CD14-positive monocyte (primary cell): ENCODE results near the gene DOCK4. TPM values are rescaled to one million over a fixed set of nuclear protein-coding genes. Genes with fewer than 3 reads are reported as not detected.

Experiments used
- DNase-seq, 3 donors: peaks; one replicate each; pipeline ENCODE4 v3.0.0-alpha.2; 2011 to 2022
- H2AFZ ChIP-seq: 2 replicates; pipeline ENCODE4 v1.6.0; 2012; ENCODE audit warnings: mild to moderate bottlenecking, low read depth, low read length, inconsistent platforms; ENCODE audit not compliant: insufficient read depth, poor library complexity, severe bottlenecking
- H3K27ac ChIP-seq, 2 donors: 1 replicate in 1 of 2; 2 replicates in 1 of 2; pipeline ENCODE4 v1.5.1; 2012 to 2013; ENCODE audit warnings: low read length in 2 of 2, control low read depth in 1 of 2, inconsistent platforms in 1 of 2, low read depth in 1 of 2, mild to moderate bottlenecking in 1 of 2
- H3K27me3 ChIP-seq, 2 donors: one replicate each; pipeline versions ENCODE4 v1.6.0 to v1.6.1; 2011 to 2013; ENCODE audit warnings: low read length in 2 of 2; ENCODE audit not compliant: control insufficient read depth in 2 of 2, insufficient read depth in 2 of 2
- H3K36me3 ChIP-seq, 2 donors: replicated peaks in 1 of 2; 1 replicate in 1 of 2; 2 replicates in 1 of 2; pipeline versions ENCODE4 v1.5.1 to v1.6.1; 2012 to 2013; ENCODE audit warnings: low read length in 2 of 2, control low read depth in 1 of 2, inconsistent platforms in 1 of 2, mild to moderate bottlenecking in 1 of 2; ENCODE audit not compliant: insufficient read depth in 2 of 2, control insufficient read depth in 1 of 2
- H3K4me1 ChIP-seq, 2 donors: 1 replicate in 1 of 2; 2 replicates in 1 of 2; pipeline versions ENCODE4 v1.5.1 to v1.6.1; 2012 to 2013; ENCODE audit warnings: low read length in 2 of 2, control low read depth in 1 of 2, inconsistent platforms in 1 of 2, mild to moderate bottlenecking in 1 of 2, moderate library complexity in 1 of 2; ENCODE audit not compliant: insufficient read depth in 2 of 2, control insufficient read depth in 1 of 2
- H3K4me2 ChIP-seq: replicated peaks from 2 replicates; pipeline ENCODE3; 2012; ENCODE audit warnings: low read length, moderate library complexity, mild to moderate bottlenecking; ENCODE audit not compliant: poor library complexity, severe bottlenecking; ENCODE audit errors: extremely low read depth
- H3K4me3 ChIP-seq, 3 experiments: fragments of 200-600 bp in 1 of 3; sonication (generic) in 1 of 3; replicated peaks in 1 of 3; 1 replicate in 2 of 3; 2 replicates in 1 of 3; pipeline ENCODE4 v1.5.1; 2011 to 2013; ENCODE audit warnings: low read length in 3 of 3, mild to moderate bottlenecking in 3 of 3, control low read depth in 2 of 3, low read depth in 2 of 3, inconsistent platforms in 1 of 3, moderate library complexity in 1 of 3
- H3K79me2 ChIP-seq: 2 replicates; pipeline ENCODE4 v1.6.0; 2012; ENCODE audit warnings: mild to moderate bottlenecking, control low read depth, inconsistent platforms, low read length, moderate library complexity; ENCODE audit not compliant: insufficient read depth
- H3K9ac ChIP-seq: 2 replicates; pipeline ENCODE4 v1.6.0; 2017; ENCODE audit warnings: low read length, mild to moderate bottlenecking; ENCODE audit not compliant: insufficient read depth, poor library complexity, severe bottlenecking
- H3K9me3 ChIP-seq, 2 donors: replicated peaks in 1 of 2; 1 replicate in 1 of 2; 2 replicates in 1 of 2; pipeline versions ENCODE4 v1.5.1 to v1.6.1; 2012 to 2013; ENCODE audit warnings: low read length in 2 of 2, control low read depth in 1 of 2; ENCODE audit not compliant: control insufficient read depth in 1 of 2, insufficient read depth in 1 of 2
- H4K20me1 ChIP-seq: 2 replicates; pipeline ENCODE4 v1.6.0; 2012; ENCODE audit warnings: mild to moderate bottlenecking, low read length, control low read depth, moderate library complexity; ENCODE audit not compliant: insufficient read depth
- H3K27ac Mint-ChIP-seq, 7 donors: one replicate each; pipeline ENCODE4 v1.8.0; 2020; ENCODE audit warnings: mild to moderate bottlenecking in 7 of 7, mixed read lengths in 7 of 7, moderate library complexity in 6 of 7, inconsistent platforms in 2 of 7
- H3K27me3 Mint-ChIP-seq, 3 donors: one replicate each; pipeline ENCODE4 v1.8.0; 2021 to 2022; ENCODE audit warnings: low read depth in 3 of 3, mild to moderate bottlenecking in 3 of 3, mixed read lengths in 3 of 3, moderate library complexity in 3 of 3, inconsistent platforms in 1 of 3
- H3K36me3 Mint-ChIP-seq, 2 donors: one replicate each; pipeline ENCODE4 v1.8.0; 2020; ENCODE audit warnings: mixed read lengths in 2 of 2, inconsistent platforms in 1 of 2, mild to moderate bottlenecking in 1 of 2
- H3K4me1 Mint-ChIP-seq: one replicate; pipeline ENCODE4 v1.8.0; 2020; ENCODE audit warnings: mild to moderate bottlenecking, mixed read lengths
- H3K4me3 Mint-ChIP-seq, 2 donors: one replicate each; pipeline ENCODE4 v1.8.0; 2020; ENCODE audit warnings: mild to moderate bottlenecking in 2 of 2, mixed read lengths in 2 of 2, moderate library complexity in 1 of 2
- H3K9me3 Mint-ChIP-seq, 7 donors: one replicate each; pipeline ENCODE4 v1.8.0; 2020 to 2022; ENCODE audit warnings: mixed read lengths in 7 of 7, mild to moderate bottlenecking in 6 of 7, moderate library complexity in 6 of 7, inconsistent platforms in 2 of 7
- CTCF ChIP-seq: fragments of 200-600 bp; IDR thresholded peaks from one replicate; pipeline ENCODE4 v1.8.0; 2022; ENCODE audit warnings: antibody characterized with exemption, mild to moderate bottlenecking
- WGBS: methylation state at CpG from one replicate; pipeline ENCODE4 v1.1.5; 2013; ENCODE audit warnings: missing lambda C conversion rate; ENCODE audit not compliant: insufficient coverage; 5-methylcytosine and 5-hydroxymethylcytosine counted together
- intact Hi-C, 2 donors: fragments of 100-400 bp; cut with micrococcal nuclease; formaldehyde crosslinking; loops; one replicate each; pipeline versions ENCODE4 v1.15.0 to v1.15.1; 2023
- polyA plus RNA-seq, 3 donors: library from polyadenylated mRNA; depleted of rRNA in 1 of 3; unstranded in 2 of 3; stranded (reverse) in 1 of 3; fragments of 300-500 nt in 2 of 3; fragments of >200 nt in 1 of 3; fragmentation: Illumina TruSeq in 2 of 3; gene quantifications; 1 replicate in 2 of 3; 2 replicates in 1 of 3; pipeline ENCODE4 v1.2.3, GENCODE V29; 2012 to 2021

The DOCK4 gene
- polyA plus RNA-seq, 3 donors: 1.3 to 5.0 (median 2.7) TPM

- Mint-ChIP-seq H3K36me3 (no peaks in the 10 kb centered on the region), H3K9me3 (no peaks in the 10 kb centered on the region), H3K4me1 (no peaks in the 10 kb centered on the region), H3K27ac (no peak overlapping the region), H3K27me3 (peaks cover 0 to 2% (median 0%) of the 10 kb centered on the region in 3 donors), H3K4me3 (no peak overlapping the region)
- TF ChIP-seq CTCF: no peak
- intact Hi-C loops: no loop called here
- Histone ChIP-seq H3K4me3 (no peak overlapping the region), H3K27ac (no peak overlapping the region), H3K27me3 (no peaks in the 10 kb centered on the region), H3K79me2 (no peaks in the 10 kb centered on the region), H4K20me1 (no peaks in the 10 kb centered on the region), H3K4me2 (no peak overlapping the region), H3K9me3 (no peaks in the 10 kb centered on the region), H3K9ac (no peak overlapping the region), H3K4me1 (no peaks in the 10 kb centered on the region), H3K36me3 (no peaks in the 10 kb centered on the region), H2AFZ (no peak overlapping the region)
- WGBS: 100% methylated on average over 1 of the region's 2 CpGs
- DNase-seq: no peak
Observed at GRCh38 chr7:111866787-111867186, 339.4 kb downstream of the DOCK4 start.

DNA sequence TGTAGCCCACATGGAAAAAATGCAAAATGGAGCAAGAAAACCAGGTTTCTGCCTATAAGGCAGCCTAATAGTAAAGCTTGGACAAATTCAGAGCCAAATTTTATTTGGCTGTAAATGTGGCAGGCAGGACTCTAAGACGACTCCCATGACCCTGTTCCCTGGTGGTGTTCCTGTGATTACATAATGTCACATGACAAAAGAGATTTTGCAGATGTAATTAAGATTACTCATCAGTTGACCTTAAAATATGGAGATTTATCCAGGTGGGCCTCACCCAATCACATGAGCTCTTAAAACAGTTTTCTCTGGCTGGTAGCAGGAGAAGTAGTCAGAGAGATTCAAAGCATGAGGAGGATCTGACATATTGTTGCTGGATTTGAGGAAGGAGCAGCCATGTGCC is 340.8 kb downstream of the DOCK4 start:
- H3K36me3 Mint-ChIP-seq: no peaks in the 10 kb centered on the region
- H3K36me3 ChIP-seq: no peaks in the 10 kb centered on the region
- no peaks in the 10 kb centered on the region for H3K79me2 ChIP-seq
- WGBS: 63% methylated on average over 1 of the region's 1 CpG
- no peaks in the 10 kb centered on the region for H4K20me1 ChIP-seq
- TF ChIP-seq CTCF: no peak
- DNase-seq: no peak
- no peaks in the 10 kb centered on the region for H3K27me3 ChIP-seq
- no peak overlapping the region for H3K27ac Mint-ChIP-seq
- peaks cover 0 to 1% (median 0%) of the 10 kb centered on the region in 3 donors for H3K27me3 Mint-ChIP-seq
- H3K9ac ChIP-seq: no peak overlapping the region
- no peaks in the 10 kb centered on the region for H3K4me1 ChIP-seq
- no peaks in the 10 kb centered on the region for H3K9me3 Mint-ChIP-seq
- no peaks in the 10 kb centered on the region for H3K4me1 Mint-ChIP-seq
- H3K9me3 ChIP-seq: no peaks in the 10 kb centered on the region
- no peak overlapping the region for H3K4me3 Mint-ChIP-seq
- H3K4me3 ChIP-seq: no peak overlapping the region
- H3K27ac ChIP-seq: no peak overlapping the region
- intact Hi-C loops: no loop called here
- no peak overlapping the region for H3K4me2 ChIP-seq
- H2AFZ ChIP-seq: no peak overlapping the region
